ENCODE measurements around the gene GNAT3. TPM values are rescaled to one million over a fixed set of nuclear protein-coding genes. Genes with fewer than 3 reads are reported as not detected.
A peak's percentile ranks its signal among the peaks of the same experiment; 100 is the strongest.

Gene GNAT3
- total and polyA plus RNA-seq, 4 donors: not detected

- TF ChIP-seq REST (IDR thresholded peaks at IDR 0.05) (no peak), NR2F2 (IDR thresholded peaks at IDR 0.05) (no peak)
These were observed 51.9 kb downstream of the GNAT3 start (continued) for GRCh38 chr7:80459776-80460510.

GRCh38 chr7:80458822-80459725 is 52.8 kb downstream of the GNAT3 start:
- TF ChIP-seq ATF3 (IDR thresholded peaks at IDR 0.05) (no peak), YY1 (IDR thresholded peaks at IDR 0.05) (no peak), FOXA1 (IDR thresholded peaks at IDR 0.05) (no peak), HNF4A (conservative IDR thresholded peaks at IDR 0.05) (peak; percentile 47 to 48), REST (IDR thresholded peaks at IDR 0.05) (no peak), GABPA (IDR thresholded peaks at IDR 0.05 in 1 of 2, conservative IDR thresholded peaks at IDR 0.05 in 1 of 2) (no peak), CTCF (IDR thresholded peaks at IDR 0.05; ENCODE audit: low read depth, low read length, missing input control) (no peak), NR2F2 (IDR thresholded peaks at IDR 0.05) (no peak), RXRA (IDR thresholded peaks at IDR 0.05) (peak in 1 of 2 donors; percentile 3)
- peak overlapping the region; percentile 24 to 56 (median 43) for H3K4me3 ChIP-seq (ENCODE audit: low read depth in 1 of 3, low read length in 3 of 3)
- no peak overlapping the region for H3K27ac ChIP-seq (ENCODE audit: low read depth in 1 of 2, low read length in 2 of 2)
- peak overlapping the region in 1 of 2 donors; percentile 82 for H3K9ac ChIP-seq (ENCODE audit: low read depth in 1 of 2, low read length in 2 of 2)
- DNase-seq (ENCODE audit: low spot score): no peak
- no peaks in the 10 kb centered on the region for H3K36me3 ChIP-seq (ENCODE audit: control insufficient read depth in 4 of 4, insufficient read depth in 3 of 4, low read depth in 1 of 4, low read length in 3 of 4)
- 39% methylated on average over 6 of the region's 6 CpGs for WGBS
- no peaks in the 10 kb centered on the region for H3K27me3 ChIP-seq (ENCODE audit: control insufficient read depth in 4 of 4, insufficient read depth in 4 of 4, low read length in 3 of 4)
- H3K4me1 ChIP-seq (ENCODE audit: control insufficient read depth in 4 of 4, insufficient read depth in 4 of 4, low read length in 3 of 4): peaks cover 0 to 1% (median 0%) of the 10 kb centered on the region in 4 donors
- H3K9me3 ChIP-seq (ENCODE audit: control insufficient read depth in 4 of 4, low read length in 3 of 4): no peaks in the 10 kb centered on the region

All from liver (tissue), 9 donors.